HG02973 (cell line): ENCODE measurements around the gene UBR4.
"Not testable (repeated sequence)": the region's sequence is repeated elsewhere in the genome, so short reads cannot be mapped to it uniquely, and the experiment has no call there.

Experiments
- ATAC-seq: cut with Tn5 transposase; IDR thresholded peaks from one replicate; pipeline ENCODE4 v1.9.1; 2021; ENCODE audit warnings: moderate library complexity; ENCODE audit not compliant: unreplicated experiment

UBR4 gene

GRCh38 chr1:19220080-19220846 is 10.2 kb upstream of the UBR4 start:
- no peak for ATAC-seq

- ATAC-seq = no peak
These were observed 9.4 kb upstream of the UBR4 start for GRCh38 chr1:19219451-19219850.

DNA sequence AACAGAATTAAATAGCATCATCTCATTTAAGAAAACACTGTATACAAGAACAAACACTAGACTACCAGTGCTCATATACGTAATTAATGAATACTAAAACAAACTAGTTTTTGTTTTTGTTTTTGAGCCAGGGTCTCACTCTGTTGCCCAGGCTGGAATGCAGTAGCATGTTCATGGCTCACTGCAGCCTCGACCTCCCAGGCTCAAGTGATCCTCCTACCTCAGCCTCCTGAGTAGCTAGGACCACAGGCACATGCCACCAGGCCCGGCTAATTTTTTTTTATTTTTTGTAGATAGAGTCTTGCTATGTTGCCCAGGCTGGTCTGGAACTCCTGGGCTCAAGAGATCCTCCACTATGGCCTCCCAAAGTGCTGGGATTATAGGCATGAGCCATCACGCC is 6.5 kb upstream of the UBR4 start:
- not testable (repeated sequence) for ATAC-seq

GRCh38 chr1:19213580-19213979 is 3.5 kb upstream of the UBR4 start:
- no peak for ATAC-seq

- no peak for ATAC-seq
These were observed 2.1 kb upstream of the UBR4 start for GRCh38 chr1:19212167-19212566.

- ATAC-seq = no peak
These were observed 895 bp upstream of the UBR4 start for GRCh38 chr1:19210772-19211549.

GRCh38 chr1:19209439-19209989 is 552 bp downstream of the UBR4 start:
- ATAC-seq = peak; percentile 46

DNA sequence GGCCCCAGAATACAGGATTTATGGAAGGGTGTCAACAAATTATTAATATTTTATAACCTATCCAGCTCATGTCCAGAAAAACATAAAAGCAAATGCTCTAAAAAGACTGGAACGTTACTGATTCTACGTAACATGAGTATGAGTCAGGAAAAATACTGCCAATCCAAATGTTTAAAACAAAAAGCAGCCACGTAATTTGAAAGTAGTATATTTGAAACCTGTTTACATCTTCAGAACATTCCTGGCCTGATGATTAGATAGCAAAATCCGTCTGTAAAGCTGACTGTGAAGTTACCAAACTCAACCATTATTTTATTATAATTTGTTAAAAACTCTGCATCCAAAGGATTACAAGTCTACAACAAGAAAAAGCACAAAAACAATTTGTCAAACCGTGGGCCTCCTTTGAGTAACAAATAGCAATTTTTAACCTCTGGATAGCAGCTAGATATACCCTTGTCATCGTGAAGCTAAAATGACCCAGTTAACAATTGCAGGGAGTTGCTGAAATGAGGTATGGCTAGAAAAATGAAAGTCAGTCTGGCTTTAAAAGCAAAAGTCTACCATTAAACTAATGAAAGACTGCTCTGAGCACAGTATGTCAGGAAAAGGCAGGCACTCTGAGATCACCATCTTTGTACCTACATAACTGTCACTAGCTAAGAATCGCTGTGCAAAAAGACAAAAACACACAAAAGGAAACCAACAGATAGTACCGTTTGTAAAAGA is 1.2 kb downstream of the UBR4 start:
- ATAC-seq = no peak

DNA sequence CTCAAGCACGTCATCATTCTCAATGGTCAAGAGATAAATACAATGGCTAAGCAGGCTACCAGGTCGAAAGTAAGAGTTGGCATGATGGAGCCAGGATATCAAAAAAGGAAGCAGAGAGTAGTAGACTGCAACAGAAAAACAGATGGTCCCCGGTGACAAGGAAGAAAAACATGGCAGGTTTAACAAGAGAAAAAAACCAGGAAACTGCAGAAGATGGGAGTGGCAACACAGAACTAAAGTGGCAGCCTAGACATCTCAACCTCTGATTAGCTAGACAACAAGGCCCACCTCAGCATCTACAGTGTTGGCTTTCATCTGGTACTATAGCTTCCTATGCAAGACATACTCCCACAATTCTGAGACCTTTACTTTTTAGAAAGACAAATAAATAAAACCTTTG is 3.1 kb downstream of the UBR4 start:
- ATAC-seq = no peak

DNA sequence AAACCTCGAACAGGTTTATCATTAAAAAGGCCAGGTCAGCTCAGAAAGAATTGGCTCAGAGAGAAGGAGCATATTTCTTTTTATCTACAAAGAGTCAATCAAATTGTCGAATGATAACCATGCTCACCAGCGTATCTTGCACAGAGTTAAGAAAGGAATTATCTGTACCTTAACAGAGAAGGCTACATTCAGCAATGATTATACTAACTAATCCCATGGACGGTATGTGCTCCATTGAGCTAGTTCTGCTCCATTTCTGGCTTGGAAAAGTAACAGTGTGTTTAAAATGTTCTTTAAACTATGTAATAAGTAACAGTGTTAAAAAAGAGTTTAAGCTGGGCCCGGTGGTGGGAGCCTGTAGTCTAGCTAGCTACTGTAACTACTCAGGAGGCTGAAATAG is 4.2 kb downstream of the UBR4 start:
- no peak for ATAC-seq

GRCh38 chr1:19205403-19205802 is 4.7 kb downstream of the UBR4 start:
- ATAC-seq = no peak

GRCh38 chr1:19204446-19205266 is 5.4 kb downstream of the UBR4 start:
- no peak for ATAC-seq

DNA sequence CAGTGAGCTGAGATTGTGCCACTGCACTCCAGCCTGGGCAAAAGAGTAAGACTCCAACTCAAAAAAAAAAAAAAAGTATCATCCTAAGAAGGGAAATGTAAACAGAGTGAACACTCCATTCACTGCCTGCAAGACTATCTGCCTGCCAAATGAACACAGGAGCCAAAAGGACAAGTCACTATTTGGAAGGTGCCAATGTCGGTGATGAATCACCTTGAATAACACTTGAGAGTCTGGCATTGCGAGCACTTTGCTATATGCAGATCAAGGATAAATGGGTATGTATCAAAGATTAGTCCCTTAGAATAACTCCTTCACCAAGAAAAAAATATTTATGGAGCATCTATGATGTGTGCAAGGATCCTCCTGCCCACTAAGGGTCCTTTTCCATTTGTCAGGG is 6.6 kb downstream of the UBR4 start:
- no peak for ATAC-seq

- ATAC-seq = no peak
These were observed 7.7 kb downstream of the UBR4 start for GRCh38 chr1:19202396-19202795.

DNA sequence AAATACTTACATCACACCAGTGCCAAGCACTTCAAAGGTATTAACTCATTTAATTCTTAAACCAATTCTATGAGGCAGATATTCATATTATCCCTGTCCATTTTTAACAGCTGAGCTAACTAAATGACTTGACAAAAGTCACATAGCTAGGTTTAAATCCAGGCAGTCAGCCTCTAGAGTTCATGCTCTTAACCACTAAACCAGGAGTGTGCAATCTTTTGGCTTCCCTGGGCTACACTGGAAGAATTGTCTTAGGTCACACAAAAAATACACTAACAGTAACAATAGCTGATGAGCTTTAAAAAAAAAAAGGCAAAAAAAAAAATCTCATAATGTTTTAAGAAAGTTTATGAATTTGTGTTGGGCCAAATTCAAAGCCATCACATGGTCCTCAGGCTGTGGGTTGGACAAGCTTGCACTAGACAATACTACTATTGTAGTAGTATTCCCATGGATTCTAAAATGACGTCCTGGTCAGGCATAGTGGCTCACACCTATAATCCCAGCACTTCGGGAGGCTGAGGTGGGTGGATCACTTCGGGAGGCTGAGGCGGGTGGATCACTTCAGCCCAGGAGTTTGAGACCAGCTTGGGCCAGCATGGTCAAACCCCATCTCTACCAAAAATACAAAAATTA is 10.0 kb downstream of the UBR4 start:
- no peak for ATAC-seq

GRCh38 chr1:19199329-19199968 is 10.6 kb downstream of the UBR4 start:
- no peak for ATAC-seq

DNA sequence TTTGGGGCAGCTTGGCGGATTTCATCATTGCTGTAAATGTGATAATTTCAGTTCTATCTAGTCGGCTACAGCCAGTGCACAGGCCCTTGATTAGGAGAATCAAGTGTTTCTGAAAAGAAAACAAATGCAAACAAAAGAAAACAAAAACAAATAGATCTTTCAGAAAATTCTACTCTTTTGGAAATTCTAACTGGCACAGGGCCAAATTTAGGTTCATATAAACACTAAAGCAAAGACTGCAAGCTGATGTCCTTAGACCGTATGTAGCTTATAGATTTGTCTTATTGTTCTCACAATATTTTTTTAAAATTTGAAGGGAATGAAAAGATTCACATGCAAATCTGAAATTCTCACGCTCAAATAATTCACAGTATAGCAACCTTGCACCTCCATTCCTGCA is 11.2 kb downstream of the UBR4 start:
- ATAC-seq = no peak

DNA sequence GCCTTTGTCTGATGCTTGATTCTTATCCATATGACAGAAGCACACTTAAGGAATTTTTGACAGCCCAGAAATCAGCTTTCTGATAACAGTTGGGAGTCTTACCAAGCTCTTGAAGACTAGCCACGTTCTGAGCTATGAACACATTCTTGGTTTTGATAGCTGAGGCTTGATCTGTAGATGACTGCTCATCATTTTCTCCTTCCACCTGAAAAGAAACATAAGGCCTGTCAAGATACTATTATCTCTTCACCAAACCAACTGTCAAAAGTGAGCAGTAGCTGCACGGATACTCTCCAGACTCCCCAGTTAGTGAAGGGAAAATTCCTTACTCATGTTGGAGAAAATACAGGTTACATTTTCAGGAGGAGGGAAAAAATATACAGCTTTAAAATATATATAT is 12.2 kb downstream of the UBR4 start:
- no peak for ATAC-seq

DNA sequence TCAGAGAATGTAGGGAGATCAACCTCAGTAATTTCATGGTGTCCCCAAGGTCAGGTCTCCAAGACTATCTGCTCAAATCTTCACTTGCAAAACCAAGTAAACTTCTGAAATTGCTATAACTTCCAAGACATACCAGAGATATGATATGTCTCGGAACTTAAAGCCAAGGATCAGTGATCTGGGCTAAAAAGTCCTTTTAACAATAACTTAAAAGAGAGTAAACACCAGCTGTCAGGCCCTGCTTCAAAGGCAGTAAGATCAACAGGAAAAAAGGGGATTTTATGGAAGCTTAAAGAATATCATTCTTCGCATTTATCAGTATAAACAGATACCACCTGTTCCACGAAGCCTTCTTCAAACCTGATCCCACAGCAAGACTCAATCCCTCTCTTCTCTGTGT is 13.7 kb downstream of the UBR4 start:
- no peak for ATAC-seq

GRCh38 chr1:19193004-19193403 is 17.1 kb downstream of the UBR4 start:
- no peak for ATAC-seq
